ENCODE measurements around the gene PDE4D. TPM values are rescaled to one million over a fixed set of nuclear protein-coding genes. Genes with fewer than 3 reads are reported as not detected.

The PDE4D gene
- total RNA-seq, 4 donors from 2014 or later: 6.7 to 21.0 (median 15.0) TPM

DNA sequence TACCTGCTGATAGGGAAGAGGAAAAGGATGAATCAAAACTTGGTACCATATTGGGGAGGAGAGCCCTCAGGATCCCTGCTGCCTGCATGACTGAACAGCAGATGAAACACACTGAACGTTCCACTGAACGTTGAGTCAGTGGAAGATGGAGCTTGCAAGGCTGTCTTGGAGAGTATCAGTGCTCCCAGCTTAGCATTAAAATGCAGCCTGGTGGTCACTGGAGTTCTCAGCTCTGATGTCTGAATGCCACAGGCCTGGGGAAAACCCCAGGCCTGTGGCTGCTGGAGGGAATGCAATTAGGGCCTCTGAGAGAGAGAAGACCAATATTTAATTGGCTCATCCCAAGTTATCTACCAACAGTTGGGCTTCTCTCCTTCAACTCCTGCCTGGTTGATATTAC is 54.5 kb downstream of the PDE4D start:
- H3K4me3 ChIP-seq (ENCODE audit: low read depth, poor library complexity, severe bottlenecking): no peak overlapping the region
- WGBS, 2 donors: 76 to 80% methylated on average over 2 of the region's 2 CpGs
- intact Hi-C loops (cut with DNase I; ENCODE audit: low total_unique reads): no loop called here
- no peak for DNase-seq (ENCODE audit: low spot score in 2 of 2)
- TF ChIP-seq POLR2A (IDR thresholded peaks at IDR 0.05) (no peak), CTCF (IDR thresholded peaks at IDR 0.05) (no peak)

DNA sequence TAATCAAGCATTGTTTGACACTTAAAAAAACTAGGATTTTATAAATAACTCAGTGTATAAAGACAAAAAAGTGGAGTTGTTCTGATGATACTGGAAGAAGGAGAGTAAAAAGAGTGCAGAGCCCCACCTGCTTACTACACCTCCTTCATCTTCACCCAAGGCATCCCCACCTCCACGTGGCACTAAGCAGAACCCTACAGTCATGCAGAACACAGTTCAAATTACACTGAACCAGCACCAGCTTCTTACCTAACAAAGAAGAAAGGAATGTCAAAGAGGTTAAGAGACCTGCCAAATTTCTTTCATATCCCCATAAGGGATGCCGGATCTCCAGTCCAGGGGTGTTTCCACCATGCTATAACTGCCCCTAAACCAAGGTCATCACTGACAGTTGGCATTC is 55.5 kb downstream of the PDE4D start:
- no peak overlapping the region for H3K4me3 ChIP-seq (ENCODE audit: low read depth, poor library complexity, severe bottlenecking)
- TF ChIP-seq POLR2A (IDR thresholded peaks at IDR 0.05) (no peak), CTCF (IDR thresholded peaks at IDR 0.05) (no peak)
- intact Hi-C loops (cut with DNase I; ENCODE audit: low total_unique reads): no loop called here
- 59 to 67% methylated on average over 2 of the region's 2 CpGs for WGBS, 2 donors
- no peak for DNase-seq (ENCODE audit: low spot score in 2 of 2)

DNA sequence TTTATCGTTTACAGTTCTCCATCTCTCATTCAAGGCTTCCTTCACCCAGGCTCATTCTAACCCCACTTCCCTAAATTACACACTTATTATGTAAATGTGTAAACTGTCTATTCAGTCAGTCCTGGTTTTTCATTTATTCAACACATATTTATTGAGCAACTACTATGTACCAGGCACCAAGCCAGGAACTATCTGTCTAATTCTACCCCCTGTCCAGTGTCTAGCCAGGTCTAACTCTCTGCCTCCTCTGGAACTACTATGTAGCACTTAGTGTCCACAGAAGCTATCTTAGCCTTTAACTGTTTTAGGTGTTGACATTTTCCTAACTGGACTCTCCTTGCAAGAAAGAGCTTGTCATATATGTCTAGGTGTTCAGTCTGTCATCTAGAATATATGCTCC is 56.5 kb downstream of the PDE4D start:
- intact Hi-C loops (cut with DNase I; ENCODE audit: low total_unique reads): no loop called here
- no peak for DNase-seq (ENCODE audit: low spot score in 2 of 2)
- 78 to 92% methylated on average over 1 of the region's 1 CpG for WGBS, 2 donors
- TF ChIP-seq POLR2A (IDR thresholded peaks at IDR 0.05) (no peak), CTCF (IDR thresholded peaks at IDR 0.05) (no peak)
- H3K4me3 ChIP-seq (ENCODE audit: low read depth, poor library complexity, severe bottlenecking): no peak overlapping the region

GRCh38 chr5:59835800-59836199 is 57.7 kb downstream of the PDE4D start:
- intact Hi-C loops (cut with DNase I; ENCODE audit: low total_unique reads): no loop called here
- TF ChIP-seq POLR2A (IDR thresholded peaks at IDR 0.05) (no peak), CTCF (IDR thresholded peaks at IDR 0.05) (no peak)
- WGBS, 2 donors: 86 to 89% methylated on average over 3 of the region's 3 CpGs
- no peak for DNase-seq (ENCODE audit: low spot score in 2 of 2)
- no peak overlapping the region for H3K4me3 ChIP-seq (ENCODE audit: low read depth, poor library complexity, severe bottlenecking)

DNA sequence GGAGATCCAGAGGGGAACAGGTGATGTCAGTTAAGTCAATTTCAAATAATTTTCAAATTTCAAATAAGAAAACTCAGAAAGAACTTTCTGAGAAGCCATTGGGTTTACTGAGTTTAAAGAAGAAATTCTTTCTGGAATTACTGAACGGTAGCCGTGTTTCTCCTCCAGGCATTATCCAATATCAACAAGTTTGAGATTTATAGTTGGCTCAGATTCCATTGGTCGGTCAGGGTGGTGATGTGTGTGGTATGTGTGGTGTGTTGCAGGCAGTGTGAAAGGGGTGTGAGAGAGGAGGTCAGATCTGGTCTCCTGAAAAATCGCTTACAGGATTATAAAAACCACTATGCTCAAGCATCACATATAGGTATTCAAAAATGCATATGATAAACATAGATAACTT is 60.1 kb downstream of the PDE4D start:
- WGBS, 2 donors: 51 to 56% methylated on average over 4 of the region's 4 CpGs
- intact Hi-C loops (cut with DNase I; ENCODE audit: low total_unique reads): no loop called here
- DNase-seq (ENCODE audit: low spot score in 2 of 2): no peak
- no peak overlapping the region for H3K4me3 ChIP-seq (ENCODE audit: low read depth, poor library complexity, severe bottlenecking)
- TF ChIP-seq POLR2A (IDR thresholded peaks at IDR 0.05) (no peak), CTCF (IDR thresholded peaks at IDR 0.05) (no peak)

DNA sequence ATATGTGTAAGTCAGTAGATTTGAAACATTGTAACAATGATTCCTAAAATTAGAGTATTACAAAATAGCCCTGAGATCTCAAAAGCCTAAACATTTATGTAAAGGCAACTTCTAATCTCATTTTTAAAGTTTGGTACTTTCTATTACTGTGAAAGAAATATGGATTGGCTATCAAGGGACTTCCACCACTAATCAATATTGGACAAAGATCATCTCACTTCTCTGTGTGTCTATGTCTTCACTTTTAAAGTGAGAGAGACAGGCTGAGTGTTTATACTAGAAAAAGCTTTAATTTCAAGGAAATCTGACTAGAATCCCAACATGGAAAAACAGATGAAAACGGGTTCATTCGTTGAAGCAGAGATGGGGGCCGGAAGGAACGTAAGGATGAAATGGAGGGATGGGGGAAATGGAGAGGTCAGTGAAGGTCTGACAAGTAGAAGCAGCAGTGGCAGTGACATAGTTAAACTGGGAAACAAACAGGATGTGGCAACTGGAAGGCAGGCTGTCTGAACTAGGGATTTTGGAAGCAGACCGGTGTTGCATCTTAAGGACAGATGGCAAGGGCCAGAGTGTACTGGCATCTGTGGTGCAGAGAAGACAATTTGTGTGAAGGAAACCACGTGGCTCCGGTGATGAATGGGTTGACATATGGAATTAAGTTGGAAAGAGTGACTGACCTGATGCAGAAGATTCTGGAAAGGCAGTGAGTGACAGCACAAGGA is 60.8 kb downstream of the PDE4D start:
- 66 to 69% methylated on average over 7 of the region's 7 CpGs for WGBS, 2 donors
- no peak for DNase-seq (ENCODE audit: low spot score in 2 of 2)
- H3K4me3 ChIP-seq (ENCODE audit: low read depth, poor library complexity, severe bottlenecking): no peak overlapping the region
- TF ChIP-seq POLR2A (IDR thresholded peaks at IDR 0.05): no peak
- no peak for TF ChIP-seq CTCF (IDR thresholded peaks at IDR 0.05)
- intact Hi-C loops (cut with DNase I; ENCODE audit: low total_unique reads): no loop called here
